ENCODE measurements around the gene IGSF9. TPM values are rescaled to one million over a fixed set of nuclear protein-coding genes. Genes with fewer than 3 reads are reported as not detected.

IGSF9 gene
- total and polyA plus RNA-seq, 2 of the 4 experiments (the other 2 are of a cell fraction) = 0.05 TPM; not detected in 1

DNA sequence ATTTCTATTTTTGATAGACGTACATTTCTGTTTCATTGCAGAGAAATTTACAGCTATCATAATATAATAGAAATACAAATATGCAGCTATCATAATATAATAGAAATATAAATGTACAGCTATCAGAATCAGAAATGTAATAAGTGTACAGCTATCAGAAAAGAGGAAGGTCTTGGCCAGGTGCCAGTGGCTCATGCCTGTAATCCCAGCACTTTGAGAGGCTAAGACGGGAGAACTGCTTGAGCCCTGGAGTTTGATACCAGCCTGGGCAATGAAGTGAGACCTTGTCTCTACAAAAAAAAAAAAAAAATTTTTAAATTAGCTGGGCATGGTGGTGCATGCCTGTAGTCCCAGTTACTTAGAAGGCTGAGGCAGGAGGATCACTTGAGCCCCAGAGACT lies 48.5 kb upstream of the IGSF9 start:
- H2AK5ac ChIP-seq (ENCODE audit: low read depth, low read length) = no peak overlapping the region
- no peak overlapping the region for H4K5ac ChIP-seq (ENCODE audit: low read depth, low read length)
- H2BK120ac ChIP-seq (ENCODE audit: low read depth, low read length) = no peak overlapping the region
- DNase-seq (no peak), ATAC-seq (ENCODE audit: low read depth) (no peak)
- H3K4me3 ChIP-seq (ENCODE audit: insufficient read depth, low read depth, low read length) = no peak overlapping the region
- no peak overlapping the region for H3K14ac ChIP-seq (replicated peaks; ENCODE audit: low read depth, low read length)
- WGBS, 2 experiments (ENCODE audit: extremely low coverage in 2 of 2, insufficient read length in 1 of 2) = no CpG with 5 or more reads among the region's 2 CpGs
- H3K36me3 ChIP-seq (ENCODE audit: control insufficient read depth, insufficient read depth, low read length) = no peaks in the 10 kb centered on the region
- POLR2A ChIA-PET (ENCODE audit: unreplicated experiment) = no interaction called here
- CTCF ChIA-PET = interaction anchor here (0.7 to 1.7 kb wide), 2 partner anchors 12 to 13 kb away, joined by 3 to 9 read pairs; no protein-coding TSS in a partner anchor
- no peak overlapping the region for H4K8ac ChIP-seq (ENCODE audit: low read depth in 2 of 2, low read length in 2 of 2)
- no peak overlapping the region for H2AK9ac ChIP-seq (replicated peaks; ENCODE audit: low read depth, low read length, poor library complexity)
- no peak overlapping the region for H2BK5ac ChIP-seq (ENCODE audit: low read depth, low read length, poor library complexity, severe bottlenecking)
- no peak overlapping the region for H4K91ac ChIP-seq (ENCODE audit: insufficient read depth, low read depth, low read length)
- H3K9me1 ChIP-seq (ENCODE audit: insufficient read depth, low read length) = no peaks in the 10 kb centered on the region
- no peak overlapping the region for H3K18ac ChIP-seq (ENCODE audit: low read depth, low read length)
- H3K4ac ChIP-seq (ENCODE audit: low read depth, low read length) = no peak overlapping the region
- no peak overlapping the region for H3K56ac ChIP-seq (ENCODE audit: extremely low read depth, insufficient read depth, low read length)
- H2BK15ac ChIP-seq (ENCODE audit: low read depth, low read length) = no peak overlapping the region
- no peaks in the 10 kb centered on the region for H3K79me1 ChIP-seq (ENCODE audit: low read depth in 1 of 2, low read length in 2 of 2)
- no peak overlapping the region for H3K4me2 ChIP-seq (ENCODE audit: low read depth, low read length)
- no peak overlapping the region for H2BK20ac ChIP-seq (ENCODE audit: low read depth, low read length)
- H3K23ac ChIP-seq (ENCODE audit: low read depth, low read length) = no peak overlapping the region
- in situ Hi-C loops (cut with MboI; ENCODE audit: low sequenced_read_pairs) (no loop called here), dilution Hi-C loops (cut with HindIII; ENCODE audit: low sequenced_read_pairs, unreplicated experiment) (no loop called here), intact Hi-C loops (cut with micrococcal nuclease) (no loop called here)
- H3K4me1 ChIP-seq (ENCODE audit: control insufficient read depth, insufficient read depth, low read length) = peaks cover 2% of the 10 kb centered on the region; the same call in 1 of the 2 replicates
- BruUV-seq (replicated peaks) = no TSS peak
- H3K9ac ChIP-seq (ENCODE audit: low read depth, low read length) = no peak overlapping the region
- H2AFZ ChIP-seq (replicated peaks; ENCODE audit: low read length, poor library complexity) = no peak overlapping the region
- no peaks in the 10 kb centered on the region; the same call in 1 of the 2 replicates for H3K27me3 ChIP-seq (ENCODE audit: control insufficient read depth, insufficient read depth, low read length)
- H3K27ac ChIP-seq (ENCODE audit: insufficient read depth, low read length) = no peak overlapping the region
- H4K20me1 ChIP-seq (ENCODE audit: insufficient read depth, low read length) = no peaks in the 10 kb centered on the region
- H3K9me3 ChIP-seq (ENCODE audit: control insufficient read depth, insufficient read depth, low read length) = no peaks in the 10 kb centered on the region
- TF ChIP-seq SMC3 (IDR thresholded peaks at IDR 0.05; ENCODE audit: low read depth, low read length) = no peak
- no peak for TF ChIP-seq CHD1 (IDR thresholded peaks at IDR 0.05; ENCODE audit: low read depth, low read length)
- TF ChIP-seq, protein P1, sequence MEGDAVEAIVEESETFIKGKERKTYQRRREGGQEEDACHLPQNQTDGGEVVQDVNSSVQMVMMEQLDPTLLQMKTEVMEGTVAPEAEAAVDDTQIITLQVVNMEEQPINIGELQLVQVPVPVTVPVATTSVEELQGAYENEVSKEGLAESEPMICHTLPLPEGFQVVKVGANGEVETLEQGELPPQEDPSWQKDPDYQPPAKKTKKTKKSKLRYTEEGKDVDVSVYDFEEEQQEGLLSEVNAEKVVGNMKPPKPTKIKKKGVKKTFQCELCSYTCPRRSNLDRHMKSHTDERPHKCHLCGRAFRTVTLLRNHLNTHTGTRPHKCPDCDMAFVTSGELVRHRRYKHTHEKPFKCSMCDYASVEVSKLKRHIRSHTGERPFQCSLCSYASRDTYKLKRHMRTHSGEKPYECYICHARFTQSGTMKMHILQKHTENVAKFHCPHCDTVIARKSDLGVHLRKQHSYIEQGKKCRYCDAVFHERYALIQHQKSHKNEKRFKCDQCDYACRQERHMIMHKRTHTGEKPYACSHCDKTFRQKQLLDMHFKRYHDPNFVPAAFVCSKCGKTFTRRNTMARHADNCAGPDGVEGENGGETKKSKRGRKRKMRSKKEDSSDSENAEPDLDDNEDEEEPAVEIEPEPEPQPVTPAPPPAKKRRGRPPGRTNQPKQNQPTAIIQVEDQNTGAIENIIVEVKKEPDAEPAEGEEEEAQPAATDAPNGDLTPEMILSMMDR (conservative IDR thresholded peaks at IDR 0.05; ENCODE audit: low read depth, low read length) = no peak
- no peak for TF ChIP-seq MXI1 (IDR thresholded peaks at IDR 0.05; ENCODE audit: borderline replicate concordance, low read depth, low read length)
- TF ChIP-seq, protein P2, sequence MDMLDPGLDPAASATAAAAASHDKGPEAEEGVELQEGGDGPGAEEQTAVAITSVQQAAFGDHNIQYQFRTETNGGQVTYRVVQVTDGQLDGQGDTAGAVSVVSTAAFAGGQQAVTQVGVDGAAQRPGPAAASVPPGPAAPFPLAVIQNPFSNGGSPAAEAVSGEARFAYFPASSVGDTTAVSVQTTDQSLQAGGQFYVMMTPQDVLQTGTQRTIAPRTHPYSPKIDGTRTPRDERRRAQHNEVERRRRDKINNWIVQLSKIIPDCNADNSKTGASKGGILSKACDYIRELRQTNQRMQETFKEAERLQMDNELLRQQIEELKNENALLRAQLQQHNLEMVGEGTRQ (IDR thresholded peaks at IDR 0.05; ENCODE audit: low read depth, low read length) = no peak
- TF ChIP-seq, protein P3, sequence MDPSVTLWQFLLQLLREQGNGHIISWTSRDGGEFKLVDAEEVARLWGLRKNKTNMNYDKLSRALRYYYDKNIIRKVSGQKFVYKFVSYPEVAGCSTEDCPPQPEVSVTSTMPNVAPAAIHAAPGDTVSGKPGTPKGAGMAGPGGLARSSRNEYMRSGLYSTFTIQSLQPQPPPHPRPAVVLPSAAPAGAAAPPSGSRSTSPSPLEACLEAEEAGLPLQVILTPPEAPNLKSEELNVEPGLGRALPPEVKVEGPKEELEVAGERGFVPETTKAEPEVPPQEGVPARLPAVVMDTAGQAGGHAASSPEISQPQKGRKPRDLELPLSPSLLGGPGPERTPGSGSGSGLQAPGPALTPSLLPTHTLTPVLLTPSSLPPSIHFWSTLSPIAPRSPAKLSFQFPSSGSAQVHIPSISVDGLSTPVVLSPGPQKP (IDR thresholded peaks at IDR 0.05; ENCODE audit: borderline replicate concordance, low read depth, low read length) = no peak
- TF ChIP-seq POLR2A (IDR thresholded peaks at IDR 0.05; ENCODE audit: low read depth, low read length) = no peak
- no peak for TF ChIP-seq RAD21 (IDR thresholded peaks at IDR 0.05; ENCODE audit: low read length)
- no peak for TF ChIP-seq RCOR1 (IDR thresholded peaks at IDR 0.05; ENCODE audit: insufficient replicate concordance, low read length)

Measured in IMR-90 (cell line).